Stimulated activated CD8-positive, alpha-beta memory T cell treated with anti-CD3 and anti-CD28 coated beads, Interleukin-7, amount 100 ng/mL, for 24 hours (primary cell): ENCODE measurements around the gene IGSF21.
"Not testable (repeated sequence)": the region's sequence is repeated elsewhere in the genome, so short reads cannot be mapped to it uniquely, and the experiment has no call there.

ENCODE experiments used
- DNase-seq: peaks from one replicate; pipeline ENCODE4 v3.0.0-alpha.2; 2020; ENCODE audit warnings: low read depth

IGSF21 gene

GRCh38 chr1:18145851-18146618, 38.4 kb downstream of the IGSF21 start:
- no peak for DNase-seq

GRCh38 chr1:18146886-18147285, 39.3 kb downstream of the IGSF21 start:
- no peak for DNase-seq

DNA sequence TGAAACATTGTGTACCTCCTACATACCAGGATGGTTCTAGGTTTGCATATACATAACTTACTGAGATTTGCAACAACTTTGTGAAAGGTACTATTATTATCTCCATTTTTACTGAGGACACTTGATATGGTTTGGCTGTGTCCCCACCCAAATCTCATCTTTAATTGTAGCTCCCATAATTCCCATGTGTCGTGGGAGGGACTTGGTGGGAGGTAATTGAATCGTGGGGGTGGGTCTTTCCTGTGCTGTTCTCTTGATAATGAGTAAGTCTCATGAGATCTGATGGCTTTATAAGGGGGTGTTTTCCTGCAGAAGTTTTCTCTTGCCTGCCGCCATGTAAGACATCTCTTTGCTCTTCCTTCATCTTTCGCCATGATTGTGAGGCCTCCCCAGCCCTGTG, 40.1 kb downstream of the IGSF21 start:
- no peak for DNase-seq

- no peak for DNase-seq
These were observed 40.9 kb downstream of the IGSF21 start for GRCh38 chr1:18148461-18148860.

DNA sequence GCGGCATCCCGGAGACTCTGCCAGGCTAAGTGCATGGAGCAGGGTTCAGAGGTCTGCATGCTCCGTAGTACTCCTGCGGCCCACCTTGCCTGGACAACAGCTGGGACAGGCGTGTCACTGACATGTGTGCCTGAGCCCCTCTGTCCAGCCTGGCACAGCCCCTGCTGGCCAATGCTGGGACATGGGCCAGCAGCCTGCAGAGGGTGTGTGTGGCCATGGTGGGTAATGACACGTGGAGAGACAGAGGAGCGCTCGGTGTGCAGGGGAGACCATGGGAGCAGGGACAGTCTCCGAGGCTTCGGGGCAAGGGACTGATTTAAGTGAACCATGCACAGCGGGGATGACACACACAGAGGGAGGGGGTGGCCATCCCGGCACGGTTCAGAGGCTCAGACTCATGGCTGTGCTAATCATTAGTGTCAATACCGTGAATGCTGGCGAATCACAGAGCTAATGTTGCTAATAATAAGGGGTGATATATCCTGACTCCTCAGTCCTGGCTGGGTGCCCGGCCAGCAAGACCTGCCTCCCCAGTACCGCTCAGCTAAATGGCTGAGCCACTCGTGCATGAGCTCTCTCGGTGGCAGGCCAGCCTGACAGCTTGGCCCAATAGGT, 41.5 kb downstream of the IGSF21 start:
- no peak for DNase-seq

GRCh38 chr1:18151436-18152122, 44.0 kb downstream of the IGSF21 start:
- DNase-seq, result no peak

GRCh38 chr1:18154430-18155194, 47.0 kb downstream of the IGSF21 start:
- no peak for DNase-seq

- no peak for DNase-seq
These were observed 48.3 kb downstream of the IGSF21 start for GRCh38 chr1:18155881-18156385.

DNA sequence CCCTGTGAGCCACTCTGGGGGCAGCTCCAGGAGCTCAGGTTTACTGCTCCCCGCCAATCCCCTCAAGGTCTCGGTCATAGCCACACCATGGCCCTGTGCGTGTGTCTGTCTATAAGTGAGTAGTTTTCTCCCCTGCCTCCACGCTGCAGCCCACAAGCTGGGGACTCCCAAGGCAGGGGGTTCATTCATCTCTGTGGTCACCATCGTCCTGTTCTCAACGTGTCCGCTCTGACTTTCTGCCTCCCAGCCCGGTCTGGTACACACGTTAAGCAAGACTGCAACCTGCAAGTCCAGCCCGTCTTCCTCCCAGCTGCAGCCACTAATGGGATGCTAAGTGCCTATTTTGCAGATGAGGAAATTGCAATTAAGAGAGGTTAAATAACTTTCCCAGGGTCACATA, 49.8 kb downstream of the IGSF21 start:
- no peak for DNase-seq

DNA sequence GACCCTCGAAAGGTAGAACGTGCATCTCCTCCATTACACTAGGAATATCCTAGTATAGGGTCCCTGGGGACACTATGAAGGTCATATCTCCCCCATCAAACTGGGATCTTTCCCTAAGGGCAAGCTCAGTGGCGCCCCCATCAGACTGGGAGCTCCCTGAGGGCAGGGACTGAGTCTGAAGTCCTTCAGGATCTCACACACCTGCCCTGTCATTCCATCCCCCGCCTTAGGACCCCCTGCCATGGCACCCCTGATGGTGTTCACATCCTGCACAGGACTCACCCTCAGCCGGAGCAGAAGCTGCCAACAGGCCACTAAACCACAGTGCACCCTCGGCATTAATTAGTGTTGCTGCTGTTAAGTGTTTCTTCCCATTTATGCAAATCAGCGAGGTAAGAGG, 50.4 kb downstream of the IGSF21 start:
- no peak for DNase-seq

DNA sequence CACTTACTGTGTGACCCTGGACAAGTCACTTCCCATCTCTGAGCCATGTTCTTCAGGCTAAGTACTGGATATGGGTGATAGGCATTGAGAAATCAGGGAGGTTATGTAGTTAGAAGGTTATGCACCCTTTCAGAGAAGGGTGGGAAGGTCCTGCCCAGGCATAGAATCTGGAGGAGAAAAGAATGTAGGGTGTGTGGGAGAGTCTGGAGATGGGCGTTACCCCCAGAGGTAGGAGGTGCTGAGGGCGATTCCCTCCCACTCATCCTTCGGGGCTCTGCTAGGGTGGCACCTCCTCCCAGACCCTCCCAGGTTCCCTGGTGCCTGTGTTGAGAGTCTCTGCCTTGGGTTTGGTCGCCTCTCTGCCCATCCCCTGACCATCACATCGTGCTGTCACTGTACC, 51.1 kb downstream of the IGSF21 start:
- DNase-seq, result no peak

DNA sequence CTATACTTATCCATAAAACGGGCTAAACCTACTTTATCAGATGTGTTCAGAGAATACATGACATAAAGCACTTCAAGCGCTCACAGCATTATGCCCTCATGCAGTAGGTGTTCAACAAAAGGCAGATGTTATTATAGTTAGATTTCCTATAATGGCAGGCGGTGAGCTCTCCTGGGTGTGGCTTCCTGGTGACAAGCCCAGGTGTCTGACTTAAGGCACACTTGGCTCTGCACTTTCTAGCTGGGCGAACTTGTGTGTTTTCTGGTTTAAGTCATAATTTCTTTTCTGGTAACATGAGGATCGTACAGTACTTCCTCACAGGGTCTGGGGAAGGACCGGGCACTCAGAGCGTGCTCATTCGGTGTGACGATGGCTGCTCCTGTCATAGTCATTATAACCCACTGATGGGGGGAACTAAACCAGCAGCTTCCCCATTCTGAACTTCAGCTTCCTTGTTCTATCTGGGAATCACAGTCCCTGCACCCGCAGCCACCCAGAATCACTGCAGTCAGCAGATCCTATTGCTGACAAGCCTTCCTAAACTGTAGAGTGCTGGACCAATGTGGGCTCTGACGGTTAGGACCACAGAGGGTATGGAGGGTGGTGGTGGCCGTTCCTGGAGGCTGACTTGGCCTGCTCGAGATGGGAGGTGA, 52.8 kb downstream of the IGSF21 start:
- DNase-seq, result no peak

- DNase-seq, result no peak
These were observed 54.1 kb downstream of the IGSF21 start for GRCh38 chr1:18161690-18162089.

- DNase-seq, result not testable (repeated sequence)
These were observed 58.0 kb downstream of the IGSF21 start for GRCh38 chr1:18165640-18166039.

DNA sequence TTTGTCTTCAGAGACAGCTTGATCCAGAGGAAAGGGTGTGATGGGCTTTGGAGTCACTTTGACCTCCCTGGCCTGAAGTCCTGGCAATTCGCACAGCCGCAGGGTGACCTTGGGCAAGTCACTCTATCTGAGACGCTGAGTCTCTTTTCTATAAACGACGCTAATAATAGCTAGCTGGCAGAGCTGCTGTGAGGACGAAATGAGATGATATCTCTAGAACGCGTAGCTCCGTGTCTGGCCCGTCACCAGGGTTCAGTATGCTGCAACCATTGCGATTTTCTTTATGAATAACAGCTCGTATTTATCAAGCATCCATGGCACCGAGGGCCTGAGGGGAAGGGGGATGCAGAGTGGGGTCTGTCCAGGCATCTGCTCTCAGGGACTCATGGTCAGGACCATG, 58.7 kb downstream of the IGSF21 start:
- no peak for DNase-seq

DNA sequence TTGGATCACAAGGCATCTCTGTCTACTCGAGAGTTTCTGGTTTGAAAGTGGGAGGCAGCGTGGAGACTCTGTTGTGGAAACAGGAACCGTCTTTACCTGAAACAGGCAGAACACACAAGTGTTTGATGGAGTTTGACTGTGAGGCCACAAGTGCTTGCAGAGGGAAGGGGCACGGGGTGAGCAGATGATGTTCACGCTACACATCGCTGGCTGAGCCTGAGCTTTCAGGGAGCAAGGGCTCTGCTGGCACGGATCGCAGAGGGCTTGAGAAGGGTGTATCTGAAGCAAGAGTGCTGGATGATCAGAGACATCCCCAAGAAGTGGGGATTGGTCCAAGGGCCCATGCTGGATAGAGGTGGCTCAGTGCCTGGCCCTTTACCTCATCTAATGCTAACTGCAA, 59.3 kb downstream of the IGSF21 start:
- DNase-seq, result no peak

DNA sequence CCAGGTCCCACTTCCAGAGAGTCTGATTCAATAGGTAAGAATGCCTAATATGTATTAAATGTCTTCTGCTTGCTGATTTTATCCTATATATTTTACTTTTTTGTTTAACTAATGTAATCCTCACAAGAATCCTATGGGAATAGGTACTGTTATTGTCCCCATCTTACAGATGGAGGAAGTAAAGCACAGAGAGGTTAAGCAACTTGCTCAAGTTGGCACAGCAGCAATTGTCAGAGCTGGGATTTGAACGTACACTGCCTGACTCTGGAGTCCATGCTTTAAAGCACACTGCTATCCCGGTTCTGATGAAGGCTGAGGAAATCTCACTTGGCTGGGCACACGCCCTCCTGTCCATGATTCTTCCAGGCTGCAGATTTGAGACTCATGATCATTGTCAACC, 62.8 kb downstream of the IGSF21 start:
- no peak for DNase-seq

GRCh38 chr1:18174037-18174436, 66.4 kb downstream of the IGSF21 start:
- DNase-seq, result no peak

DNA sequence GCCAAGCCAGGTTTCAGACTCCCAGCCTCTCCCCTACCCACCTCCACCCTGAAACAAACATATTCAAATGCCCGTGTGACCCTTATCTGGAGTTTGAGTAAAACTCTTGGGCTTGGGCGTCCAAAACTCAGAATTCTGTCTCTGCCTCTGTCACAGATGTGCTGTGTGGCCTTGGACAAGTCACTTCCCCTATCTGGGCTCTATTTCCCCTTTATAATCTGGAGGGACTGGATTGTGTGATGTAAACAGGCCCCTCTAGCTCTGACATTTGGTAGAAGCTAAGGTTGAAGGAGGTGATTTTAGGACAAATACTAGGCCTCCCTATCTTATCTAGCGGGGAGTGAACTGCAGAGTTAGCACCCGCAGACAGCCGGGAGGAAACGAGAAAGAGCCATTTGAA, 67.5 kb downstream of the IGSF21 start:
- no peak for DNase-seq

DNA sequence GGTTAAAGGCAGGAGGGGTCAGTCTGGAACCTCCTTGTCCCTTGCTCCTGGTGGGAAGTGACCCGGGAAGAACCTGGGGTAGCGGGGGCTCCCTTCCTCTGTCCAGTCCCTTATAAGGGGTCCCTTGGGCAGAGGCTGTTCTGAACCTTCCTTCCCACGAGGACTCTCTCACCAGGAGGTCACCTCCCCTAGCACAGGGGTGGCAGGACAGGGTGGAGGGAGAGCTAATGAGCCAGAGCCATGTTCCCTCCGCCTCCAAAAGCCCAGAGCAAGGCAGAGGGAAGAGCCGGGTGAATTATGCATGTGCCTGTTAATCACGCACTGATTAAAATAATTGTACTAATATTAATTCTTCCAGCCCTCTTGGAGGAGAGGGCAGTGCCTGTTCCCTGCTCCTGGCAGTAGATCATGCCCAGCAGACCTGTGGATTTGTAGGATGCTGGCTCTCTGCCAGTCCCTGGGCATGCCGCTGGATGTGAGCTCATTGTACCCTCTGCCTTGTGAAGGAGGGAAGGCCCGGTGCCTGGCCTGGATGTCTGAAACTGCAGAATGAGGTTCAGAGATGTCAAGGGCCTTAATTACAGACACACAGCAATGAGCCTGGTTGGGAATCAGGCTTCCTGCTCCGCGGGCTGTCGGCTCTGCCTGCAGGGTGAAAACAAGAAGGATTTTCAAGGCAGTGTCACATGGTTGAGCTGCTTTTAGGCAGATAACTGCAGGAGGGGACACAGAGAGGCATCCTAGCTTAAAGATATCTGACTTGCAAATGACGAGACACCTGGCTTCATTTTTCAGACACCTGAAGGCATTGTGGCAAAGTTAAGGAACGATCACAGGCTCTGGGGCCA, 68.2 kb downstream of the IGSF21 start:
- DNase-seq, result no peak

- no peak for DNase-seq
These were observed 69.0 kb downstream of the IGSF21 start for GRCh38 chr1:18176619-18177018.
